ENCODE data around the gene FSTL1.

Gene FSTL1

DNA sequence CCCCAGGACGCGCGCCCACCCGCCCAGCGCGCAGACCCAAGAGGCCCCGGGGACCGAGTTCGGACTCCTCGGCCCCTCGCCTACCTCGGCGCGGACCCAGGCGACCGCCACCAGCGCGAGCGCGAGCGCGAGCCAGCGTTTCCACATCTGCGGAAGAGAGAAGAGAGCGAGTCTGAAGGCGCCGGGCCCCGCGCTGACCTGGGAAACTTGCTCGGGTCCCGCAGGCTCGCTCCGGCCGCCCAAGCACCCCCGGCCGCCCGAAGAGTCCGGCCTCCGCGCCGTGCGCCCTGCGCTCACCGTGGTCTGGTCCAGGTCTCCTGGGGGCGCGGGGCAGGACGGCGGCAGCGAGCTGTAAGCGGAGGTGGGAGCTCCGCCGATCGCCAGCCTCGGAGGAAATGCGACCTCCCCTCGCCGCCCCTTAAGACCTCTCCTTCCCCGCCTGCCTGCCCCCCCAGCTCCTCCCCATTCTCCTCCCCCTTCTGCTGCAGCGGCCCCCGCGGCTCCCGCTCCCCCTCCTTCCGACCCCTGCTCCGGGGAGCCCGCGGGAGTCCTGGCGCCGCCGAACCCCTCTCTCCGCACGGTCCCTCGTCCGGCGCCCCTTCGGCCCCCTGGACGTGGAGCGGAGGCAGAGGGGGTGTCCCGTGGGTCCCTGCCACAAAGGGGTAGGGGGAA lies at the start of gene FSTL1:
TSS of gene FSTL1 (minus strand) at position 393 of the 672 bp plus-strand sequence. CDS start at position 147, 246 bp downstream.
- DNase-seq = no peak

- no peak for DNase-seq
Observed at GRCh38 chr3:120498556-120499346, 48.0 kb upstream of the FSTL1 start.

DNA sequence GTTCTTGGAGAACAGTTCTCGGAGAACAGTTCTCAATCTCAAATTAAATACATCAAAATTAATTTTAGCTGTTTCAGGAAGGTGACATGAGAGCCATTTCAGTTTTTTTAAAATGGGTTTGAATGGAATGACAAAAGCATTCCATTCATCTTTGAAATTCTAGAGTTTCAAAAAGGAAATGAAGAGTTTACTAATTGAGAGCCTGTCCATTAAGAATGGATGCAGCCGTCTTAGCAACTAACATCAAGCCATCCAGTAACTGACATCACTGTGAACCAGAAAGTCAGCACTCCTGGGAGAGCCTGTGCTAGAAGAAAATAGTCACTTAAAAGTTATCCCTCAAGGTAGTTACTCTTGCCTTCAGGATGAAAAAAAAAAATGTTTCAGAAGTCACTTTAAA lies 47.0 kb upstream of the FSTL1 start:
- no peak for DNase-seq

- no peak for DNase-seq
Observed at GRCh38 chr3:120497336-120497735, 46.5 kb upstream of the FSTL1 start.

DNA sequence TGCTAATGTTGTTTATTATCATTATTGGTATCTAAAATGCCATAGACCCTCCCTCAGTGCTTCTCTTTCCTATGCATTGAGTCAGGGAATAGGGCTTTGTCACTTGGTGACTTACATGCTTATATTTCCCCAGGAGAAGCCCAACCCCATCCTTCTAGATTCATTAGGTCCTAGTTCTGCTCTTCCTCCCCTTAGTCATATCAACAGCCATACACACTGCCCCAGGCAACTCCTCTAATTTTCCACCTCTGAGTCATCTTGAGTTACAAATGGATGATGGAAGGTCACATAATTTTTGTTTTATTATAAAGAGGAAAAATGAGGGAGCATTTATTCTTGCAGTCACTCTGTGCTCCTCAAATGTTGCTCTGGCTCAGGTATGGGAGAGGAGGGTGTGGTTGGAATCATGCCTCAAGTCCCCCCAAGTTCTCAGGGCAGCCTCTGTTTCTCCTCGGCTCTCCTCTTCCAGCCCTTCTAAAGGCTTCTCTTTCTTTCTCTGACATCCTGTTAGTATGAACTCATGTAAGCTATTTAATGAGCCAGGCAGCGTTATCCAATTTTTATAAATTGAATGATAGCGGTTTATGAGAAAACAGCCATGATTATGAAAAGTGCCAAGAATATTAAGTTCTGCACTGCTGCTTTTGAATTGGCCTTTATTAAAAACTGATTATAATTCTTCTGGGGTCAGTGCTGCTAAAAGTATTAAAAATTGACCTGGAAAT lies 45.6 kb upstream of the FSTL1 start:
- no peak for DNase-seq

DNA sequence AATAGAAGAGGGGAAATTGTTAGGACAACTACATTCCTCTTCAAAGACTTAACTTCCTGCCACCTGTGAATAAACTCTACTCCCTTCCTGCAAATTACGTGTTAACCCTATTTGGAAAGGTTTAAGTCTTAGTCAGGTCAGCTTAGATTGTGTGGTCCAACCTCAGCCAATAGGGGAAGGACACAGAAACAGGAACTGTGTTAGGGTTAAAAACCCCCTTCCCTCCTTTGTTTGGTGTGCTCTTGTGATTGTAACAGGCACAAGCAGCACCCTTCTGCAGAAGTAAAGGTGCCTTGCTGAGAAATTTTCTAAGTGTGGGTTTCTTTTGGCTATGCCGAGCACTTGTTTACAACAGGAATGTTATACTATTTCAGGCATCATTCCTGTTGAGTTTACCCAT lies 45.0 kb upstream of the FSTL1 start:
- no peak for DNase-seq

- DNase-seq = no peak
Observed at GRCh38 chr3:120492103-120492502, 41.3 kb upstream of the FSTL1 start.

GRCh38 chr3:120489421-120489820 lies 38.6 kb upstream of the FSTL1 start:
- no peak for DNase-seq

DNA sequence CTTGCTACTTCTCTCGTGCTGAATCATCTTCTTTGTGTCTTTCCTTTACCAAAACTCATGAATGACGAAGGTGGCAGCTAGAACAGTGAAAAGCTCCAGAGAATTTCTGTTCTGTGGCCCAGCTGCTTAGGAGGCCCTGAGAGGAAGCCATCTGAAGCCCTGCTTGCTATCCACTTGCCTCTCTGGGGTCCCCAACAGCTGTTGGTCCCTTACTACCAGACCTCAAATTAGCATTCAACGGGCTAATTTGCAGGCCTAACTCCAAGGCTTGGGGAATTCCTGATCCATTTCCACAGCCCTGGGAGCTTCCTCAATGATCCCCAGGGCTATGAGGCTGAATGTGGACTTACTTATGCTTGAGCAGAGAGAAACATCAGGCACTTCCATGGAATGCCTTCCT lies 37.5 kb upstream of the FSTL1 start:
- no peak for DNase-seq

DNA sequence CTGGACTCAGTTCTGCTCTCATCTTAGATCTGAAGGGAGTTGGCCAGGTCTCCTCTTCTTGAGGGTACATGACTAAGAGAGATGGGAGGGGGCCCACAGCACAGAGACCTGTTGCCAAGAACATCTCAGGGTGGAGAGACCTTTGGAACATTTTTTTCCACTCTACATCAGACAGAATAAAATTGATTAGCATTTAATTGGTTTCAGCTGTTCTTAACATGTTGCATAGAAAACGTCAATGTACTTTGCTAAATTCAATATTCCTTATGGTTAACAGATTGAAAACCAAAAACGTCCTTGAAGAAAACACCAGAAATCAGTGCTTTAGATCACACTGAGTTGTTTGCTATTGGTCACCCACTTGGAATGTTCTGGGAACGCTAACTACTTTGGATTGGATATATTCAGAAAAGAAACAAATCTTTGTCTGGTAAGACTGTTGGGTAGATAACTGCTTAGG lies 36.4 kb upstream of the FSTL1 start:
- DNase-seq = no peak

- no peak for DNase-seq
Observed at GRCh38 chr3:120481081-120481480, 30.3 kb upstream of the FSTL1 start.

DNA sequence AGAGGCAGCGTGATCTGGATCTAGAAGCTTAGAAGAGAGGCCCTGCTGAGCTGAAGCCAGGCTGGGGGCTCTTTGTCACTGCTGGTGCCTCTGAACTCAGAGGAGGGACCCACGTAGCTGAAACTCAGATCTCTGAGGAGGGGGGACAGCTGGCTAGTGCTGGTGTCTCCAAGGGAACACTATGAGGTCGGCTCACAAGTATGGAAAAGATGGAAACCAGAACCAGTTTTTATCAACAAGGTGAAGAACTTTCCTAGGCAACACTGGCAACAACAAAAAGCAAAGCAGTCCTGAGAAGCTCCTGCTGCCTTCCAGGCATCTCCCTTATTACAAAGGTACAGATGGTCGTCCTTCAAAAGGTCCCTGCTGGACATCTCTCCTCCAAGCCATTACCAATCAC lies 27.0 kb upstream of the FSTL1 start:
- no peak for DNase-seq

- no peak for DNase-seq
Observed at GRCh38 chr3:120475722-120476377, 25.1 kb upstream of the FSTL1 start.

- DNase-seq = no peak
Observed at GRCh38 chr3:120473896-120474675, 23.3 kb upstream of the FSTL1 start.

DNA sequence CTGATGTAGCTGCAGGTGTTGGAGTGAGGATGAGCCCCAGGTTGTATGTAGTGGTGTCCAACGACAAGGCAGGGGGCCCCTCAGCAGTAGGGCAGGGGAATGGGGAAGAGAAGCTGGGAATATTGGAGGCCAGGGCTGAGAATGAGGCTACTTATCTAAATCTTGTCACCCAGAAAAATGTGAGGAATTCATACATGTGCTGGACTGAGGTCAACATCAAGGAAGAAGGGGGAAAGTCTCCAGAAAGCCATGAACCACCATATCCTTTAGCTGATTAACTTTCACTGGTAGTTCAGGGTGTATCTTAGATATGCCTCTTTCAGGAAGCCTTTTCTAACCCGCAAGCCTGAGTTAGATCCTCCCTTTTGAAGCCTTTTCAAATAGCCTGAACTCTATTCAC lies 22.6 kb upstream of the FSTL1 start:
- DNase-seq = no peak

GRCh38 chr3:120472121-120472844 lies 21.5 kb upstream of the FSTL1 start:
- DNase-seq = no peak

DNA sequence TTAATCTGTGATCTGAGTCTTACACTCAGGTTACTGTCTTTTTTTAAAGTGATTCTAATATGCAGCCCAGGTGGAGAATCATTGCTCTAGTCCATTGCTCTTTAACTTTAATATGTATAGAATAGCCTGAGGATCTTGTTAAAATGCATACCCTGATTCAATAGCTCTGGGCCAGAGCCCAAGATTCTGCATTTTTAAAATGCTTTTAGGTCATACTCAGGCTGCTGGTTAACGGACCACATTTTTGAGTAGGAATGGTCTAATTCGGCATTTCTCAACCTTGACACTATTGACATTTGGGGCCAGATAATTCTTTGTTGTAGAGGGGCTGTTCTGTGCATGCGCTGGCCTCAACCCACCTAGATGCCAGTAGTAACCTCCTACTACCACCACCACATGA lies 20.9 kb upstream of the FSTL1 start:
- DNase-seq = no peak

DNA sequence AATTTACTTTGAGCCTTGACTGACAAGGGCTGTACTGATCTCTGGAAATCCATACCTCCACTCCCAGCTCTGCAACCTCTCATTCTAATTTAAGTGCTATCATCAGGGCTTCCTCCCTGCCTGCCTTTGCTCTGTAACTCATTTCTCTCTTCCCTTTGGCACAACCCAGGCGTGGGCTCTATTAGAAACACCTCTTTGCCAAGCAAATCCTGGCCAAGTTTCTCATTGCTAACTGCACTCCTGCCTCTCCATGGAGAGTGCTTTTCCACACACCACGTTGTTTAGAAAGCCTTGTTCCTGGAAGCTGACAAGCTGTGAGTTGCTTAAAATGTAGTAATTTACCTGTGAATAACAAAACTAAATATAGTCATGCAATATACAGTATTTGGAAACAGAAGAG lies 20.1 kb upstream of the FSTL1 start:
- DNase-seq = no peak

DNA sequence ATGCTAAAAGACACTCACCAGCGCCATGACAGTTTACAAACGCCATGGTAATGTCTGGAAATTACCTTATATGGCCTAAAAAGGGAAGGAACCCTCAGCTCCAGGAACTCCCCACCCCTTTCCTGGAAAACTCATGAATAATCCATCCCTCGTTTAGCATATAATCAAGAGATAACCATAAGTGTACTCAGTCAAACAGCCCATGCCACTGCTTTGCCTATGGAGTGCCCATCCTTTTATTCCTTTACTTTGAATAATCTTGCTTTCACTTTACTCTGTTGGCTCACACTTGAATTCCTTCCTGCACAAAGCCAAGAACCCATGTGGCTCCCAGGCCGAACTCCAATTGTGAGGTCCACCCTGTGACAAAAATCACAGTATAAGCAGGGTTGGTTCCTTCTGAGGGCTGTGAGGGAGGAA lies 19.1 kb upstream of the FSTL1 start:
- no peak for DNase-seq

GRCh38 chr3:120469440-120469839 lies 18.6 kb upstream of the FSTL1 start:
- no peak for DNase-seq

GRCh38 chr3:120468635-120469295 lies 18.0 kb upstream of the FSTL1 start:
- no peak for DNase-seq

Measured in activated CD4-positive, alpha-beta T cell treated with anti-CD3 and anti-CD28 coated beads for 1 hour (primary cell).